ENCODE measurements around the gene OCA2. TPM values are rescaled to one million over a fixed set of nuclear protein-coding genes. Genes with fewer than 3 reads are reported as not detected.

The OCA2 gene
- total RNA-seq, 1 experiment from 2014 or later, result 0.09 TPM

DNA sequence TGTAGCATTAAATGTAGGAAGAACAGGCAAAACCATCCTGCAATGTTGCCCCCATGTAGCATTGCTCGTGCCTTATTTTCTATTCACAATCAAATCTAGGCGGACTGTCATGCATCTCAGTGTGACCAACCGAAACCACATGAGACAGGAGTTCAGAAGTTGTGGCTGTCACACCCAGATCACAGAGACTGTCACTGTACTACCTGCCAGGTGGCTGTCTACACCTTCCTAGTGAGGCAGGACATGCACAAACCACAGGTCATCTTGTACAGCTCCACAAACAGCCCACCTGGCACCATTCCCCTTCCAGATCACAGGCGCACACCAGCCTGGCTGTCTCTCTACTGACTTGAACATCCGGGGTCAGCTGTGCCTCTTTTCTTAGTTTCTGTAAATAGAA is 392.8 kb downstream of the OCA2 start:
- BruUV-seq (replicated peaks), result no TSS peak
- ChIA-PET CTCF (no interaction called here), POLR2A (ENCODE audit: low non-redundant PET) (no interaction called here)
- intact Hi-C loops (cut with micrococcal nuclease; ENCODE audit: unreplicated experiment), result no loop called here
- DNase-seq (ENCODE audit: low spot score), result no peak
- TF ChIP-seq, protein P1, sequence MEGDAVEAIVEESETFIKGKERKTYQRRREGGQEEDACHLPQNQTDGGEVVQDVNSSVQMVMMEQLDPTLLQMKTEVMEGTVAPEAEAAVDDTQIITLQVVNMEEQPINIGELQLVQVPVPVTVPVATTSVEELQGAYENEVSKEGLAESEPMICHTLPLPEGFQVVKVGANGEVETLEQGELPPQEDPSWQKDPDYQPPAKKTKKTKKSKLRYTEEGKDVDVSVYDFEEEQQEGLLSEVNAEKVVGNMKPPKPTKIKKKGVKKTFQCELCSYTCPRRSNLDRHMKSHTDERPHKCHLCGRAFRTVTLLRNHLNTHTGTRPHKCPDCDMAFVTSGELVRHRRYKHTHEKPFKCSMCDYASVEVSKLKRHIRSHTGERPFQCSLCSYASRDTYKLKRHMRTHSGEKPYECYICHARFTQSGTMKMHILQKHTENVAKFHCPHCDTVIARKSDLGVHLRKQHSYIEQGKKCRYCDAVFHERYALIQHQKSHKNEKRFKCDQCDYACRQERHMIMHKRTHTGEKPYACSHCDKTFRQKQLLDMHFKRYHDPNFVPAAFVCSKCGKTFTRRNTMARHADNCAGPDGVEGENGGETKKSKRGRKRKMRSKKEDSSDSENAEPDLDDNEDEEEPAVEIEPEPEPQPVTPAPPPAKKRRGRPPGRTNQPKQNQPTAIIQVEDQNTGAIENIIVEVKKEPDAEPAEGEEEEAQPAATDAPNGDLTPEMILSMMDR (conservative IDR thresholded peaks at IDR 0.05; ENCODE audit: low read depth, low read length), result no peak
- no peak for TF ChIP-seq EZH2 (IDR thresholded peaks at IDR 0.05; ENCODE audit: borderline replicate concordance, low read depth, low read length, poor library complexity, severe bottlenecking)
- Histone ChIP-seq H3K27ac (ENCODE audit: low read depth, low read length, poor library complexity, severe bottlenecking) (no peak overlapping the region), H3K4me3 (ENCODE audit: low read depth, low read length, poor library complexity, severe bottlenecking) (no peak overlapping the region), H3K9me3 (ENCODE audit: low read depth, low read length, poor library complexity, severe bottlenecking) (peaks cover 62% of the 10 kb centered on the region), H3K27me3 (replicated peaks; ENCODE audit: insufficient read depth, low read depth, low read length, poor library complexity) (no peaks in the 10 kb centered on the region), H3K4me1 (ENCODE audit: insufficient read depth, low read length, poor library complexity, severe bottlenecking) (no peaks in the 10 kb centered on the region), H3K36me3 (ENCODE audit: insufficient read depth, low read length, poor library complexity, severe bottlenecking) (no peaks in the 10 kb centered on the region)

DNA sequence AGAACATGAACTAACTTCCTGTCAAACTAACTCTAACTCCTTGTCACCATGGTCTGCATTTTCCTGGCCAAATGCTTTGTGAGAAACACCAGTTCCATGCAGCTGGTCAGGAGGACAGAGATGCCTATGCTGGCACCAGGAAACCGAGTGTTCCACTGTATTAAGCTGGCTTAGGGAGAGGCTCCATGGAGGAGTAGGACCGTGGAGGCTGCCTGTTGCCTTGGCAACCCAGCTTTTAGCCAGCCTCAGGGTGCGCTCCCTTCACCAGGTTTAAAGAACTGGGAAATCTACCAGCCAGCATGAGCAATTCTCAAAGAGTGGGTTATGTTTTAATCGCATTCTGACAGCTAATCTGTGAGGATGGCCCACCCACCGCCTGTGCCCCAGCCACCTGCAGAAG is 394.1 kb downstream of the OCA2 start:
- no peaks in the 10 kb centered on the region for H3K27me3 ChIP-seq (replicated peaks; ENCODE audit: insufficient read depth, low read depth, low read length, poor library complexity)
- no peaks in the 10 kb centered on the region for H3K4me1 ChIP-seq (ENCODE audit: insufficient read depth, low read length, poor library complexity, severe bottlenecking)
- TF ChIP-seq, protein P1 (conservative IDR thresholded peaks at IDR 0.05; ENCODE audit: low read depth, low read length), result no peak
- no peak for TF ChIP-seq EZH2 (IDR thresholded peaks at IDR 0.05; ENCODE audit: borderline replicate concordance, low read depth, low read length, poor library complexity, severe bottlenecking)
- no peak overlapping the region for H3K27ac ChIP-seq (ENCODE audit: low read depth, low read length, poor library complexity, severe bottlenecking)
- intact Hi-C loops (cut with micrococcal nuclease; ENCODE audit: unreplicated experiment), result no loop called here
- peaks cover 51% of the 10 kb centered on the region for H3K9me3 ChIP-seq (ENCODE audit: low read depth, low read length, poor library complexity, severe bottlenecking)
- no peaks in the 10 kb centered on the region for H3K36me3 ChIP-seq (ENCODE audit: insufficient read depth, low read length, poor library complexity, severe bottlenecking)
- ChIA-PET CTCF (no interaction called here), POLR2A (ENCODE audit: low non-redundant PET) (no interaction called here)
- BruUV-seq (replicated peaks), result no TSS peak
- DNase-seq (ENCODE audit: low spot score), result no peak
- H3K4me3 ChIP-seq (ENCODE audit: low read depth, low read length, poor library complexity, severe bottlenecking), result no peak overlapping the region

Other genes with a start within 250 kb of the OCA2 start
- gene HERC2, start 222.9 kb upstream of the OCA2 start, total RNA-seq (2021), result 82.2 and 86.1 TPM in 2 replicates